ENCODE results near the gene ZNF655. TPM values are rescaled to one million over a fixed set of nuclear protein-coding genes. Genes with fewer than 3 reads are reported as not detected.
A peak's percentile ranks its signal among the peaks of the same experiment; 100 is the strongest.
"Not testable (repeated sequence)": the region's sequence is repeated elsewhere in the genome, so short reads cannot be mapped to it uniquely, and the experiment has no call there.

Gene ZNF655
- total RNA-seq = 100 to 1,000 TPM; 133 to 134 TPM

- peaks cover 45% of the 10 kb centered on the region for H3K36me3 Mint-ChIP-seq
- H3K9me3 Mint-ChIP-seq = no peaks in the 10 kb centered on the region
- H3K4me3 Mint-ChIP-seq = peak within 1 kb of the TSS; percentile 100
- H3K27me3 Mint-ChIP-seq = no peaks in the 10 kb centered on the region
- peak; percentile 86 for ATAC-seq (ENCODE audit: low read depth)
- POLR2A ChIA-PET = interaction anchor here (0.5 to 3.9 kb wide), 33 partner anchors 8 to 1352 kb away, joined by 3 to 40 read pairs (median 4); partner anchors contain the start of genes ARPC1A, BUD31, CPSF4 and PDAP1
- peak within 1 kb of the TSS; percentile 100 for H3K27ac Mint-ChIP-seq
- peaks cover 39% of the 10 kb centered on the region for H3K4me1 Mint-ChIP-seq
- DNase-seq = peak; percentile 93
These were observed at the start of gene ZNF655 for GRCh38 chr7:99558306-99559174. TSS of gene ZNF655 (plus strand) at chr7:99558642. CDS start at chr7:99560560, 1,918 bp downstream.

GRCh38 chr7:99514050-99514449 is 44.4 kb upstream of the ZNF655 start:
- ATAC-seq (ENCODE audit: low read depth) (no peak), DNase-seq (no peak)
- Mint-ChIP-seq H3K4me3 (no peak overlapping the region), H3K36me3 (peaks cover 35% of the 10 kb centered on the region), H3K4me1 (peaks cover 10% of the 10 kb centered on the region), H3K9me3 (no peaks in the 10 kb centered on the region), H3K27me3 (no peaks in the 10 kb centered on the region), H3K27ac (no peak overlapping the region)
- POLR2A ChIA-PET = interaction anchor here (1.2 kb wide), 1 partner anchor 14 kb away, joined by 3 read pairs; the partner anchor contains the start of gene ZNF394

- DNase-seq (no peak), ATAC-seq (ENCODE audit: low read depth) (no peak)
- POLR2A ChIA-PET = interaction anchor here (1.4 kb wide), 1 partner anchor 17 kb away, joined by 5 read pairs; the partner anchor contains the start of gene ZKSCAN5
- H3K4me3 Mint-ChIP-seq = no peak overlapping the region
- H3K4me1 Mint-ChIP-seq = no peaks in the 10 kb centered on the region
- no peaks in the 10 kb centered on the region for H3K9me3 Mint-ChIP-seq
- H3K27me3 Mint-ChIP-seq = no peaks in the 10 kb centered on the region
- H3K36me3 Mint-ChIP-seq = peaks cover 40% of the 10 kb centered on the region
- H3K27ac Mint-ChIP-seq = no peak overlapping the region
These were observed 37.0 kb upstream of the ZNF655 start for GRCh38 chr7:99521399-99521798.

- H3K9me3 Mint-ChIP-seq = peaks cover 16% of the 10 kb centered on the region
- POLR2A ChIA-PET = interaction anchor here (0.6 to 1.4 kb wide), 3 partner anchors 14 to 32 kb away, joined by 3 to 4 read pairs (median 3); partner anchors contain the start of gene ZNF655
- peaks cover 62% of the 10 kb centered on the region for H3K36me3 Mint-ChIP-seq
- H3K27me3 Mint-ChIP-seq = no peaks in the 10 kb centered on the region
- DNase-seq = no peak
- ATAC-seq (ENCODE audit: low read depth) = peak; percentile 52
- no peak overlapping the region for H3K4me3 Mint-ChIP-seq
- H3K27ac Mint-ChIP-seq = peak overlapping the region; percentile 14
- no peaks in the 10 kb centered on the region for H3K4me1 Mint-ChIP-seq
These were observed 32.6 kb upstream of the ZNF655 start for GRCh38 chr7:99525713-99526440.

GRCh38 chr7:99531354-99531765 is 27.1 kb upstream of the ZNF655 start:
- H3K27ac Mint-ChIP-seq = no peak overlapping the region
- no peak overlapping the region for H3K4me3 Mint-ChIP-seq
- H3K4me1 Mint-ChIP-seq = no peaks in the 10 kb centered on the region
- no peak for DNase-seq
- no peaks in the 10 kb centered on the region for H3K27me3 Mint-ChIP-seq
- H3K9me3 Mint-ChIP-seq = peaks cover 42% of the 10 kb centered on the region
- POLR2A ChIA-PET = interaction anchor here (0.6 kb wide), 1 partner anchor 9 kb away, joined by 3 read pairs; no protein-coding TSS in a partner anchor
- no peak for ATAC-seq (ENCODE audit: low read depth)
- H3K36me3 Mint-ChIP-seq = peaks cover 76% of the 10 kb centered on the region

- H3K27ac Mint-ChIP-seq = no peak overlapping the region
- H3K9me3 Mint-ChIP-seq = peaks cover 39% of the 10 kb centered on the region
- H3K27me3 Mint-ChIP-seq = no peaks in the 10 kb centered on the region
- peaks cover 40% of the 10 kb centered on the region for H3K36me3 Mint-ChIP-seq
- no peak for DNase-seq
- no peak for ATAC-seq (ENCODE audit: low read depth)
- POLR2A ChIA-PET = no interaction called here
- H3K4me1 Mint-ChIP-seq = no peaks in the 10 kb centered on the region
- H3K4me3 Mint-ChIP-seq = no peak overlapping the region
These were observed 22.8 kb upstream of the ZNF655 start for GRCh38 chr7:99535667-99536066.

GRCh38 chr7:99539213-99539811 is 19.1 kb upstream of the ZNF655 start:
- Mint-ChIP-seq H3K9me3 (peaks cover 28% of the 10 kb centered on the region), H3K4me1 (no peaks in the 10 kb centered on the region), H3K36me3 (peaks cover 21% of the 10 kb centered on the region), H3K4me3 (no peak overlapping the region), H3K27ac (no peak overlapping the region), H3K27me3 (no peaks in the 10 kb centered on the region)
- no peak for ATAC-seq (ENCODE audit: low read depth)
- POLR2A ChIA-PET = interaction anchor here (1.5 kb wide), 1 partner anchor 8 kb away, joined by 3 read pairs; no protein-coding TSS in a partner anchor
- no peak for DNase-seq

GRCh38 chr7:99540542-99540941 is 17.9 kb upstream of the ZNF655 start:
- no peak for DNase-seq
- no peak for ATAC-seq (ENCODE audit: low read depth)
- no peak overlapping the region for H3K4me3 Mint-ChIP-seq
- H3K4me1 Mint-ChIP-seq = peaks cover 1% of the 10 kb centered on the region
- H3K27ac Mint-ChIP-seq = no peak overlapping the region
- H3K36me3 Mint-ChIP-seq = peaks cover 21% of the 10 kb centered on the region
- peaks cover 27% of the 10 kb centered on the region for H3K9me3 Mint-ChIP-seq
- no peaks in the 10 kb centered on the region for H3K27me3 Mint-ChIP-seq
- POLR2A ChIA-PET = interaction anchor here (1.5 kb wide), 1 partner anchor 9 kb away, joined by 3 read pairs; no protein-coding TSS in a partner anchor

GRCh38 chr7:99541212-99541611 is 17.2 kb upstream of the ZNF655 start:
- Mint-ChIP-seq H3K9me3 (peaks cover 24% of the 10 kb centered on the region), H3K27ac (no peak overlapping the region), H3K4me3 (no peak overlapping the region), H3K4me1 (peaks cover 1% of the 10 kb centered on the region), H3K27me3 (no peaks in the 10 kb centered on the region), H3K36me3 (peaks cover 21% of the 10 kb centered on the region)
- DNase-seq = no peak
- ATAC-seq (ENCODE audit: low read depth) = no peak
- POLR2A ChIA-PET = interaction anchor here (1.5 kb wide), 1 partner anchor 10 kb away, joined by 3 read pairs; no protein-coding TSS in a partner anchor

GRCh38 chr7:99543081-99543671 is 15.3 kb upstream of the ZNF655 start:
- peaks cover 1% of the 10 kb centered on the region for H3K4me1 Mint-ChIP-seq

GRCh38 chr7:99543916-99544315 is 14.5 kb upstream of the ZNF655 start:
- Mint-ChIP-seq H3K9me3 (peaks cover 14% of the 10 kb centered on the region), H3K27me3 (no peaks in the 10 kb centered on the region), H3K27ac (no peak overlapping the region), H3K4me3 (no peak overlapping the region), H3K4me1 (peaks cover 1% of the 10 kb centered on the region), H3K36me3 (peaks cover 36% of the 10 kb centered on the region)
- POLR2A ChIA-PET = interaction anchor here (0.6 to 0.7 kb wide), 3 partner anchors 10 to 624 kb away, joined by 3 to 6 read pairs (median 4); no protein-coding TSS in a partner anchor
- DNase-seq = no peak
- ATAC-seq (ENCODE audit: low read depth) = no peak

More at GRCh38 chr7:99543081-99543671, 15.3 kb upstream of the ZNF655 start:
- POLR2A ChIA-PET = no interaction called here
- Mint-ChIP-seq H3K9me3 (peaks cover 15% of the 10 kb centered on the region), H3K36me3 (peaks cover 31% of the 10 kb centered on the region), H3K4me3 (no peak overlapping the region), H3K27ac (no peak overlapping the region), H3K27me3 (no peaks in the 10 kb centered on the region)
- ATAC-seq (ENCODE audit: low read depth) (no peak), DNase-seq (no peak)

- H3K4me1 Mint-ChIP-seq; ATAC-seq (ENCODE audit: low read depth); H3K27me3 Mint-ChIP-seq; H3K27ac Mint-ChIP-seq; H3K4me3 Mint-ChIP-seq; DNase-seq: not testable (repeated sequence)
- POLR2A ChIA-PET = interaction anchor here (1.0 kb wide), 1 partner anchor 8 kb away, joined by 3 read pairs; no protein-coding TSS in a partner anchor
- H3K9me3 Mint-ChIP-seq = peaks cover 16% of the 10 kb centered on the region
- peaks cover 44% of the 10 kb centered on the region for H3K36me3 Mint-ChIP-seq
These were observed 13.1 kb upstream of the ZNF655 start for GRCh38 chr7:99545308-99545707.

All from activated naive CD8-positive, alpha-beta T cell treated with anti-CD3 and anti-CD28 coated beads, Interleukin-2, amount 10 ng/mL, durations not matched to agents 7 days and 5 days (primary cell).